ENCODE measurements around the gene KATNA1.
"Not testable (repeated sequence)": the region's sequence is repeated elsewhere in the genome, so short reads cannot be mapped to it uniquely, and the experiment has no call there.

KATNA1 gene

DNA sequence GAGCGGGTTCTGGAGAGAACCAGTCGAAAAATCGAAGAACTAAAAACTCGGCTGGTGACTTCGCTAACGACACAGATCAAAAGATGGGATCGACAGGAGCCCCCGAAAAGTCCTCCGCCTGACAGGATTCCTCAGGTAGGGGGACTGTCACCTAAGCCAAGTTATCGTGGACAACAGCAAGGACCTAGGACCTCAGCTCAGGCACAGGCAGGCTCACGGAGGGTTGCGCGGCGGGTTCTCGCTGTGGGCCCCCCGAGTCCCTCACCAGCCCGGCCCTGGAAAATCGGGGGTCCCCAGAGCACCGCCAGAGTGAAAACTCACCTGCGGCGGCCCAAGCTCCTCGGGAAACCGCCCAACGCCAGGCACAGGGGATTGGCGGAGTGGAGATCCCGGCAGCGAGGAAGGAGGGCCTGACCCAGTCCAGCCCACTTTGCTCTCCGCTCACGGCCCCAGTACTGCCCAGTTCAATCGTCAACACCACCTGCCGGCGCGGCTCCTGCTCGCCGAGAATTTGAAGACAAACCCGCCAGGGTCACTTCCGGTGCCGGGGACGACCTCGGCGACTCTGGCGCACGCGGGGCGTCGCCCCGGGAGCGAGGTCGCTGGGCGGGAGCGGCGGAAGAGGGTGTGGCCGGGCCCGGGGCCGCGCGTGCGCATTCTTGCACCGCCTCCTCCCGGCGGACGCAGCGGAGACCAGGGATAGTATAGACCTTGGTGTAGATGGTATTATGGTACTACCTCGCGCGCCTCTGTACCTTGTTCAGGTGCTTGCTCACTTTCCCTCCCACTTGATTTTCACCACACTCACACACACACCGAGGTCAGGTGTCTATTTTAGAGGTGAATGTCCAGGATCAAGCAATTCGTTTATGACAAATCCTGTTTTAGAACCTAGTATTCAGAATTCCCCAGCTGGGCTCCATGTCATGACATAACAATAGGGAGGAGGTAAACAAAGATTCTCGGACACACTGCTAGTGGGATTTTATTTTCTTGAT is at the start of gene KATNA1:
Gene KATNA1, minus strand, starts transcription at position 567 of the 998 bp plus-strand sequence. CDS start 10,167 bp downstream, outside the sequence.
- DNase-seq, result peak; percentile 89
- in situ Hi-C loops (cut with HindIII; ENCODE audit: low pct_ligation_motif_present, low pct_unique_long_range_greater_than_20kb, low sequenced_read_pairs), result no loop called here

DNA sequence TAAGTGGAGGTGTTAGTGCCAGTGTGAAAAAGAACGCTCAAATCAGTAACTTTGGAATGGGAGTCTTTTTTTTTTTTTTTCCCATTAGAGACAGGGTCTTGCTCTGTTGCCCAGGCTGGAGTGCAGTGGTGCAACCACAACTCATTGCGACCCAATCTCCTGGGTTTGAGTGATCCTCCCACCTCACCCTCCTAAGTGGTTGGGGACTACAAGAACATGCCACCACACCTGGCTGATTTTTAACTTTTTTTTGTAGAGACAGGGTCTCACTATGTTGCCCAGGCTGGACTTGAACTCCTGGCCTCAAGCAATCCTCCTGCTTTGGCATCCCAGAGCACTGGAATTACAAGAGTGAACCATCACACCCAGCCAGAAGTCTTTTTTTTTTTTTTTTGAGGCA is 49.7 kb upstream of the KATNA1 start:
- in situ Hi-C loops (cut with HindIII; ENCODE audit: low pct_ligation_motif_present, low pct_unique_long_range_greater_than_20kb, low sequenced_read_pairs), result no loop called here
- no peak for DNase-seq

- in situ Hi-C loops (cut with HindIII; ENCODE audit: low pct_ligation_motif_present, low pct_unique_long_range_greater_than_20kb, low sequenced_read_pairs), result no loop called here
- DNase-seq, result no peak
Observed at GRCh38 chr6:149696901-149697300, 48.4 kb upstream of the KATNA1 start.

- in situ Hi-C loops (cut with HindIII; ENCODE audit: low pct_ligation_motif_present, low pct_unique_long_range_greater_than_20kb, low sequenced_read_pairs), result no loop called here
- DNase-seq, result no peak
Observed at GRCh38 chr6:149694921-149695320, 46.4 kb upstream of the KATNA1 start.

DNA sequence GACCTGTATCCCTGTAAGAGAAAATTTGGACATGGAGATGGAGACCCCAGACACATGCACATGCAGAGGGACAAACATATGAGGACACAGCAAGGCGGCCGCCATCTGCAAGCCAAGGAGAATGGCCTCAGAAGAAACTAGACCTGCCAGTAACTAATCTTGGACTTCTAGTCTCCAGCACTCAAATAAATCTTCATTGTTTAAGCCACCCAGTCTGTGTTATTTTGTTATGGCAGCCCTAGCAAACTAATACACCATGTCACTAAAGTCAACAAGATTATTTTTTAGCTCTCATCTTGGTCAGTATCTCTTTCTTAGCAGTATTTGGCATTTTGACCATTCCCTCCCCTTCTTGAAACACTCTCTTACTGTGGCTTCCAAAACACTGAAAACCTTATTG is 42.7 kb upstream of the KATNA1 start:
- in situ Hi-C loops (cut with HindIII; ENCODE audit: low pct_ligation_motif_present, low pct_unique_long_range_greater_than_20kb, low sequenced_read_pairs), result no loop called here

GRCh38 chr6:149686230-149686629 is 37.7 kb upstream of the KATNA1 start:
- in situ Hi-C loops (cut with HindIII; ENCODE audit: low pct_ligation_motif_present, low pct_unique_long_range_greater_than_20kb, low sequenced_read_pairs), result no loop called here
- no peak for DNase-seq

More for the DNA sequence above, 42.7 kb upstream of the KATNA1 start:
- no peak for DNase-seq

- DNase-seq, result no peak
- in situ Hi-C loops (cut with HindIII; ENCODE audit: low pct_ligation_motif_present, low pct_unique_long_range_greater_than_20kb, low sequenced_read_pairs), result no loop called here
Observed at GRCh38 chr6:149683256-149683859, 34.8 kb upstream of the KATNA1 start.

DNA sequence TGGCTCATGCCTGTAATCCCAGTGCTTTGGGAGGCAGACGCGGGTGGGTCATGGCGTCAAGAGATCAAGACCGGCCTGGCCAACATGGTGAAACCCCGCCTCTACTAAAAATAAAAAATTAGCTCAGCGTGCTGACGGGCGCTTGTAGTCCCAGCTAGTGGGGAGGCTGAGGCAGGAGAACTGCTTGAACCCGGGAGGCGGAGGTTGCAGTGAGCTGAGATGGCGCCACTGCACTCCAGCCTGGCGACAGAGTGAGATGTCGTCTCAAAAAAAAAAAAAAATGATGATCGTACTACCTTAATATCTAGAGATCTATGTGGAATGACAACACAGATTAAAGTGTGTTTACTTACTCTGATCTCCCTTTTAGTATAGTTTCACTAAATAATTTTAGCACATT is 33.3 kb upstream of the KATNA1 start:
- DNase-seq; in situ Hi-C loops (cut with HindIII; ENCODE audit: low pct_ligation_motif_present, low pct_unique_long_range_greater_than_20kb, low sequenced_read_pairs): not testable (repeated sequence)

DNA sequence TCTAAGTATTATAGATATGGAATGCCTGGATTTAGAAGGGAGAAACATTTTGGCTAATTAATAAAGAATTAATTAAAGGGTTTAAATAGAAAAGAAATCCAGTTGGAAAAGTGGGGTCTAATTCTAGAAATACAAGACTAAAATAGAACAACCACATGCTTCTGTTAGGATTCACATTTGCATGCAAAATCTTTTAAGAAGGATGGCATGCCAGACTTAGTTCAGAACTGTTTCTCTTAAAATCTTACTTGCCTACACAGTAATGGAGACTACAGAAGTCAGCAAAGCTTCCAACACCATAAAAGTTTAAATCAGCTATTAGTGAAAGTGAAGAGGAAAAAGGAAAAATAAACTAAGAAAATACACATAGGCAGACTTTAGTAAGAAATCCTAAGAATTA is 32.7 kb upstream of the KATNA1 start:
- no peak for DNase-seq
- in situ Hi-C loops (cut with HindIII; ENCODE audit: low pct_ligation_motif_present, low pct_unique_long_range_greater_than_20kb, low sequenced_read_pairs), result no loop called here

DNA sequence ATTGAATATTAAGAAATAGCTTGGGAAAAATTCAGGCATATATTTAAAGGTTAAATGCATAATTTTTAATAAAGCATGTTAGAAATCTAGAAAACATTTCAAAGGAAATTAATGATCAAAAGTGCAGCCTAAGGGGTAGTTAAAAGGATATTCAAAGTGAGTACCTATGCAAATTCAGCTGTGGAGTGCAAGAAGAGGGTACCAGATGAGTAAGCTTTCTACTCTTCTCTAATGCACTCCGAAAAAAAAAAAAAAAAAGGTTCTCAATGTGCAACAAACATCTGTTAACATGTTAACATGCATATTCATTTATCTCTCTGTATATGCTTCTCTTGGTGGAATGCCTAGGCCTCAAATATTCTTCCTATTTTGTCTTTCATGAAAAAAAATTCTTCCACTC is 32.0 kb upstream of the KATNA1 start:
- DNase-seq, result no peak
- in situ Hi-C loops (cut with HindIII; ENCODE audit: low pct_ligation_motif_present, low pct_unique_long_range_greater_than_20kb, low sequenced_read_pairs), result no loop called here

- in situ Hi-C loops (cut with HindIII; ENCODE audit: low pct_ligation_motif_present, low pct_unique_long_range_greater_than_20kb, low sequenced_read_pairs); DNase-seq: not testable (repeated sequence)
Observed at GRCh38 chr6:149672265-149672664, 23.8 kb upstream of the KATNA1 start.

DNA sequence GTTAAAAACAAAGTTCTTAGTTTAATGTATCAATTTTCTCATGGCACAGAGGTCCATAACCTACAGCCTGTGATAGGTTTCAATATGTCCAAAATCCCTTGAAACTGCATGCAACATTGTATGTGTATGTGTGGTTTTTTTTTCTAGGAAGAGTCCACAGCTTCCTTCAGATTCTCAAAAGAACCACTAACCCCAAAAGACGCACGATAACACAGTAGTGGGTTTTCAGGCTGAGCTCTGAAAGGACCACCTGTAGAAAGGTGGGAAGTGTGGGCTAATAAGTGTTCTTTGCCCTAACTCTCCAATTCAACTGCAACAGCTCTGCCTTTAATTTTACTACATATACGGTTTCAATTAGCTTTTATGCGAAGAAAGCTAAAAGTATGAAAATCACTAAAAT is 11.5 kb upstream of the KATNA1 start:
- in situ Hi-C loops (cut with HindIII; ENCODE audit: low pct_ligation_motif_present, low pct_unique_long_range_greater_than_20kb, low sequenced_read_pairs), result no loop called here
- DNase-seq, result no peak

GRCh38 chr6:149657441-149657840 is 8.9 kb upstream of the KATNA1 start:
- in situ Hi-C loops (cut with HindIII; ENCODE audit: low pct_ligation_motif_present, low pct_unique_long_range_greater_than_20kb, low sequenced_read_pairs), result no loop called here
- DNase-seq, result no peak

- in situ Hi-C loops (cut with HindIII; ENCODE audit: low pct_ligation_motif_present, low pct_unique_long_range_greater_than_20kb, low sequenced_read_pairs), result no loop called here
- no peak for DNase-seq
Observed at GRCh38 chr6:149651056-149651455, 2.5 kb upstream of the KATNA1 start.

DNA sequence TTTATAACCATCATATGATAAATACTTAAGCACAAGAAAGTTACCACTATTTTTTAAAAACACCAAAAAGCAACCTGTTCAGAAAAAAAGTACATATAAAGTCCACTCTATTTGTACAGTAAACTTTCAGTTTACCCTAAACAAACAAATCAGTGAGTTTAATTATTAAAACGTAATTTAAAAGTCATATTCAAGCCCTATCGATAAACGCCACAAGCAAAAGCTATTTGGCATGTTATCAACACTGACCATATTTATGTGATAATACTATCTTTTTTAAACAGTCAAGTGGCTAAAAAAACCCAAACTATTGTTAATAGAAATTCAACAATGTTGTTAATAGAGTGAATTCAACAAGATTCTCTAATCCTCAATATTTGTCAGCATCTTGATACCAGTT is 1.9 kb downstream of the KATNA1 start:
- in situ Hi-C loops (cut with HindIII; ENCODE audit: low pct_ligation_motif_present, low pct_unique_long_range_greater_than_20kb, low sequenced_read_pairs), result no loop called here
- no peak for DNase-seq

- in situ Hi-C loops (cut with HindIII; ENCODE audit: low pct_ligation_motif_present, low pct_unique_long_range_greater_than_20kb, low sequenced_read_pairs), result no loop called here
- DNase-seq, result no peak
Observed at GRCh38 chr6:149642829-149643580, 5.5 kb downstream of the KATNA1 start.

- DNase-seq, result peak; percentile 72
- in situ Hi-C loops (cut with HindIII; ENCODE audit: low pct_ligation_motif_present, low pct_unique_long_range_greater_than_20kb, low sequenced_read_pairs), result no loop called here
Observed at GRCh38 chr6:149636124-149636523, 12.4 kb downstream of the KATNA1 start.

GRCh38 chr6:149634315-149634714 is 14.2 kb downstream of the KATNA1 start:
- DNase-seq, result no peak
- in situ Hi-C loops (cut with HindIII; ENCODE audit: low pct_ligation_motif_present, low pct_unique_long_range_greater_than_20kb, low sequenced_read_pairs), result no loop called here

- in situ Hi-C loops (cut with HindIII; ENCODE audit: low pct_ligation_motif_present, low pct_unique_long_range_greater_than_20kb, low sequenced_read_pairs), result no loop called here
- no peak for DNase-seq
Observed at GRCh38 chr6:149628875-149629510, 19.5 kb downstream of the KATNA1 start.

Data from ACHN (cell line).